ENCODE data around the gene OR2T1.

- TF ChIP-seq EP300 (IDR thresholded peaks at IDR 0.05) (no peak), CTCF (IDR thresholded peaks at IDR 0.05) (no peak), POLR2A (IDR thresholded peaks at IDR 0.05) (no peak)
These were observed 41.6 kb upstream of the OR2T1 start, which contains the start of gene OR2T4 for GRCh38 chr1:248361121-248361715.

All from ovary (tissue), 3 donors.